GM21786 (cell line): ENCODE results near the gene KLHDC3.

Experiments used
- ATAC-seq: cut with Tn5 transposase; IDR thresholded peaks from one replicate; pipeline ENCODE4 v1.9.1; 2021; ENCODE audit not compliant: unreplicated experiment

Gene KLHDC3

GRCh38 chr6:43013843-43014433, at the start of gene KLHDC3, which contains the start of gene MEA1:
KLHDC3 (plus strand) TSS chr6:43014249; CDS start chr6:43017193, 2,944 bp downstream.
MEA1 (minus strand) TSS chr6:43013946; CDS start chr6:43013813, 133 bp downstream.
- peak; percentile 95 for ATAC-seq

GRCh38 chr6:42966571-42966970, 47.5 kb upstream of the KLHDC3 start:
- no peak for ATAC-seq

GRCh38 chr6:42967228-42967627, 46.8 kb upstream of the KLHDC3 start:
- ATAC-seq = no peak

GRCh38 chr6:42968126-42968701, 45.8 kb upstream of the KLHDC3 start:
- no peak for ATAC-seq

- no peak for ATAC-seq
Measured at GRCh38 chr6:42968783-42969182, 45.3 kb upstream of the KLHDC3 start.

- no peak for ATAC-seq
Measured at GRCh38 chr6:42969431-42969830, 44.6 kb upstream of the KLHDC3 start.

GRCh38 chr6:42969934-42970333, 44.1 kb upstream of the KLHDC3 start:
- no peak for ATAC-seq

GRCh38 chr6:42970871-42971612, 43.0 kb upstream of the KLHDC3 start:
- no peak for ATAC-seq

- no peak for ATAC-seq
Measured at GRCh38 chr6:42971746-42972327, 42.2 kb upstream of the KLHDC3 start.

- ATAC-seq = no peak
Measured at GRCh38 chr6:42973926-42974325, 40.1 kb upstream of the KLHDC3 start.

- ATAC-seq = no peak
Measured at GRCh38 chr6:42974919-42975505, 39.0 kb upstream of the KLHDC3 start.

- ATAC-seq = peak; percentile 6
Measured at GRCh38 chr6:42978487-42978838, 35.6 kb upstream of the KLHDC3 start.

- peak; percentile 94 for ATAC-seq
Measured at GRCh38 chr6:42978839-42979522, 35.1 kb upstream of the KLHDC3 start, which contains the start of gene PEX6. PEX6 (minus strand) TSS chr6:42979181; CDS start chr6:42979150, 31 bp downstream.

GRCh38 chr6:42979523-42980177, 34.4 kb upstream of the KLHDC3 start:
- no peak for ATAC-seq

GRCh38 chr6:42981836-42982235, 32.2 kb upstream of the KLHDC3 start:
- no peak for ATAC-seq

GRCh38 chr6:42984001-42984923, 29.8 kb upstream of the KLHDC3 start, which contains the start of gene PPP2R5D:
PPP2R5D (plus strand) TSS chr6:42984570; CDS start chr6:42984678, 108 bp downstream.
- ATAC-seq = peak; percentile 95

GRCh38 chr6:42984924-42985475, 29.0 kb upstream of the KLHDC3 start:
- no peak for ATAC-seq

- ATAC-seq = no peak
Measured at GRCh38 chr6:42987533-42988451, 26.3 kb upstream of the KLHDC3 start.
